ENCODE data around the gene CBLL1.

CBLL1 gene

DNA sequence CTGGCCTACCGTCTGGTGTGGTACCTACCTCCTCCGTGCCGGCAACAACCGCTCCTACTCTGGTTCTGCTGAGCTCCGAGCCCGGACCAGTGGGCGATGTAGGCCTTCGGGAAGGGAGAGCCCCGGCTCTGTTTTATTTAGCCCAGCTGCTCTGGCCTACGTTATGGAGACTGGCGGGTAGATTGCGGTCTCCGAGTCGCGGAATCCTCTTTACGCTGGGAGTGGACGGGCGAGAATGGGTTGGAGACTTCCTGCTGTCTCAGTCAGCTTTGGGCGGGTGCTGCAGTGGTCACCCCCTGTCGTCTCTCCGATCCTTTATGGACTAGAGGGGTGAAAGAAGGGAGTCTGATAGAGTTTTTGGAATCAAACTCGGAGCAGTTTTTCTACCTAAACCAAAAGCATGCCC is 406 bp downstream of the CBLL1 start:
- DNase-seq = no peak

DNA sequence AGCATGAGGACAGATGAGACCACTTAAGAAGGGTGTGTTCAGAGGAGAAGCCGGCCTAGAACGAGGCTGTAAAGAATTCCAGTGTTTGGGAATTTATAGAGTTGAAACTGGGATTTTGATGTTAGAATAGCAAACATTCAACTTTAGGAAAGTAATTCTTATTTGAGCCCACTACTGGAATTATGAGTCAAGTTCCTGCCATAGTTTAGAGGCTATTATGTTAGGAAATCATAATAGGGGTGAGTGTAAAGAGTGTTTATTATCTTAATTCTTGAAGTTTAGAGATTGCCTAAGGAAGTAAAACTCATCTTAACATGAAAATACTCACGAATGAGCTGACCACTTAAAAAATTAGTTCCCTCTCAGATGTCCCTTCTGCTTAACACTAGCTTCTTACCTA is 2.1 kb downstream of the CBLL1 start:
- no peak for DNase-seq

DNA sequence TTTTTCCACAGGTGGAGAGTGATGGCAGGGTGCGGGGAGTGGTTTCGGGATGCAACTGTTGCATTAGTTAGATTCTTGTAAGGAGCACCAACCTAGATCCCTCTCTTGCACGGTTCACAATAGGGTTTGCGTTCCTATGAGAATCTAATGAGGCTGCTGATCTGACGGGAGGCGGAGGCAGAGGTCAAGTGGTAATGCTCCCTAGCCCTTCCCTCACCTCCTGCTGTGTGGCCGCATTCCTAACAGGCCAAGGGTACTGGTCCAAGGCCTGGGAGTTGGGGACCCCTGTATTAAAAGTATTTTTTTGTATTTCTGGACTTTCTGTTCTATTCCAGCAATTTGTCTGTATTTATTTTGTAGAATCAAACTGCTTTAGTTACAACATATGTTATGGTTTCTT is 7.2 kb downstream of the CBLL1 start:
- no peak for DNase-seq

DNA sequence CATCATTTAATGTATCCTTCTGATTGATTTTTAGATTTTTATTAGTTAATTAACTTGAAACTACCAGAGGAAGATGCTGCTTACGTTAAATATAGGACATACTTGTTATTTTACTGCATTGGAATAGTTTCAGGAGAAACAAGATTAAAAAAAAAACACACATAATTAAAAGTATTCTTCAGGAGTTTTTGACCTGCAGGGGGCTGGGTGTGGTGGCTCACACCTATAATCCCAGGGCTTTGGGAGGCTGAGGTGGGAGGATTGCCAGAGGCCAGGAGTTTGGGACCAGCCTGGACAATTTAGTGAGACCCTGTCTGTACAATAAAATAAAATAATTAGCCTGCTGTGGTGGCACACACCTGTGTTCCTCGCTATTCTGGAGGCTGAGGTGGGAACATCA is 10.7 kb downstream of the CBLL1 start:
- no peak for DNase-seq

DNA sequence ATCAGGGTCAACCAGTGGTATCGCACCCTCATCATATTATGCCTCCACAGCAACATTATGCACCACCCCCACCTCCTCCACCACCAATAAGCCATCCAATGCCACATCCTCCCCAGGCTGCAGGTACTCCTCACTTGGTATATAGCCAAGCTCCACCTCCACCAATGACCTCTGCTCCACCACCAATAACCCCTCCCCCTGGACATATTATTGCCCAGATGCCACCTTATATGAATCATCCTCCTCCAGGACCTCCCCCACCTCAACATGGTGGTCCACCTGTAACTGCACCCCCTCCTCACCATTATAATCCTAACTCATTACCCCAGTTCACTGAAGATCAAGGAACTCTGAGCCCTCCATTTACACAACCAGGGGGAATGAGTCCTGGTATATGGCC is 14.7 kb downstream of the CBLL1 start:
- no peak for DNase-seq

DNA sequence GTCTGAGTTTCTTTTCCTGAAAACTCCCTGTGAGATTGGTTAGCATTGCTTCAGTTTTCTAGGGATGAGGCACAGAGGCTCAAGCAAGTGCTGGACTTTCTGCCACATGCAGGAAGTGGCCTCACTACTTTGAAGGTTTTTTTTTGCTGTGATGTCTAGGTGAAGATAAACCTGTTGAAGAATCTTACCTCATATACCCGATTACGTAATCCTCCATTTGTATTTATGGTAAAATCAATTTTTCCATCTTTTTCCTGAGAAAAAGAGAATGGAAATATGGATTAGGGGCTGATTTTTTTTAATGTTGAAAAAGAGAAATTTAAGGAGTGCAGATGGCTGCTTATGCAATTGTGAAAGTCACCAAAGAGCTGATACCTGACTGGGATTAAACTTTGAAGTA is 23.4 kb downstream of the CBLL1 start:
- DNase-seq = no peak

DNA sequence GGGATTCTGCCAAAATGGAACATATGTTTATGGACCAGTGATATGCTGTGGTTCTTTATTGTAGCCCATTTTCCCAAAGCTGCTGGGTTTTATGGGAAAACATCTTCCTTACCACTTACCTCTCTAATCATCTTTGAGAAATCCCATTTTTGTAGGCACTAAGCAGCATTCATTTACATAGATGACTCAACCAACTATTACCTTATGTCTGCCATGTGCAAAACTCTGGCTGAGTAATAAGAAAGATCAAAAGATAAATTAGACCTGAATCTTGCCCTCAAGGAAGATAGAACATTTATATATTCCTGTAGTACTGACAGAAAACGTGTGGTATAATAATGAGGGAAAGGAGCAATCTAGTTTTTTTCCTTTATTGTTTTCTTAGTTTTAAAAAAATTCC is 24.3 kb downstream of the CBLL1 start:
- no peak for DNase-seq

DNA sequence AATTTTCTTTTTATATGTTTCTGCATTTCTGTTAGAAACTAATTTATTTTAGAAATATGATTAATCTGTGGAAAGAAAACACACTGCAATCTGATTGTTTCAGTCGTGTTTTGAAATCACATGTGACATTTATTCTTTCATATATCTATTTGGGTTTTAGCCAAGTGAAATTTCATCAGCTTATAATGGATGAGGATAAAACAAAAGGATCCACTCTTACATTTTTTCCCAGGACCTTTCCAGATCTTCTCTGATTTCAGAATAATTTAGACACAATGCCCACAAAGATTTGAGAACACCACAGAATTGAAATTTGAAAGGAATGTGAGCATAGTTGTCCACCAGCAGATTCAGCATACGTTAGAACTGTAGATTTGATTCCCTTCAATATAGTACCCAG is 29.1 kb downstream of the CBLL1 start:
- no peak for DNase-seq

DNA sequence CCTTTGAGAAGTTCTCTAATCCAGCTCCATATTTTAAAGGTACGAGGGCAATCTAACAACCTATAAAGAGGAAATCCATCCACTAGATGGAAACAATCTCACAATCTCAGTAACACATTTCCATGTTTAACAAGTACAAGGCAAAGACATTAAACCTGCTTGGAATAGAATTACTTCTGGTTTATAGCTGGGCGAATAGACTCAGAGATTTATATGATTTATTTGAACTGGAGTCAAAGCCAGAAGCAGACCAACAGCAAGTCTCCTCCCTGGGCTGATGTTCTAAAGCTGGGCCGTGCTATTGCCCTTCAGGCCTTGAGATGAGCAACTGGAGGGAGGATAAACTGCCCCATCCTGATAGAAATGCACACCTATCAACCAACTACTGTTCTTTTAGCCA is 33.8 kb downstream of the CBLL1 start:
- no peak for DNase-seq

DNA sequence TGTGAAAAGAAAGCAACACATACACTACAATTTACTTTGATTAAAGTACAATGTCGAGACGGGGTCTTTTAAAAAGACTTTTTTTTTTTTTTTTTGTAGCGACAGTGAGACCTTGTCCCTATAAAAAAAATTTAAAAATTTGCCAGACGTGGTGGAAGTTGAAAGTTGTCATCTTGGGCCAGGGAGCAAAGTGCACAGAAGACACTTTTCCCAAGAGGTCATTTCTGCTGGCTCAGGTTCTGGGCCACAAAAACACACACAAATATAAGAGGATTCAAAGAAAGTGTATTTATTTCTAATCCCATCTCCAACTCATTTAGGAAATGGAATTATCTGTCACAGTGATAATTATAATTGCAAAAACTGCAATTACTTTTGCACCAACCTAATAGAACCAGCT is 34.3 kb downstream of the CBLL1 start:
- DNase-seq = no peak

DNA sequence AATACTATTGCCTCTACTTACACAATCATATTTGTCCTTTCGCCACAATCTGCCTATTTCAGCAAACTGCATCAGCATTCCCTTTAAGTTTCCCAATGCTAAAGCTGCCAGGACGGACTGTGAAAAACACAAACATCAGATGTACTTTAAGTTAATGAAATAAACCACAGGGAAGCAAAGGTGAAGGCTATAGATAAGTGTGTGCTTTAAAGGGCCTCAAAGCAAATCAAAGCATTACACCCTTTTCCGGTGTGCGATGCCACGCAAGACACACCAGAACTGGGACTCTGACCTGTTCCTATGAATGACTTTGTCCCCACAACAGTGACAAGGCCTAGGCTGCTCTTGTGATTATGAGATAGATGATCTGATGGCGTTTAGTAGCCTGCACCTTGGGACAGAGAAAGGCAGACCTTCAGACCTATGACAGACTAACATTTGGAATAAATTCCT is 35.7 kb downstream of the CBLL1 start:
- DNase-seq = no peak

DNA sequence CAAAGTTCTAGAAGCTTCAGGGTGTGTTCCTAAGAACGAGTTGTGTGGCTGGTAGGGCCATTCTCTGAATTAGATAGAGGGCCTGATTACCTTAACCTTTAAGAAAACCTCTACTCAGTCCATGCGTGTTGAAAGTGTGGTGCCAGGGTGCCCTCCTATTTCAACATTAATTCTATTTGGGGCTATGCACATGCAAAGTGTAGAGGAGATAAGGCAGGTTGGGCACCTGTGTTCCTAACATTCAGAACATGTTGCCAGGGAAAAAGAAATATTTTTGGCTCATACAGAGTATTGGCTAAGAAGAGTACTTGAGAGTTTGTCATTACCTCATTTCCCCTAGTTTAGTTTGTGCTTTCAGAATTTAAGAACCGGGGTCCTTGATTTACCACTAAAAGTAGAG is 38.4 kb downstream of the CBLL1 start:
- no peak for DNase-seq

DNA sequence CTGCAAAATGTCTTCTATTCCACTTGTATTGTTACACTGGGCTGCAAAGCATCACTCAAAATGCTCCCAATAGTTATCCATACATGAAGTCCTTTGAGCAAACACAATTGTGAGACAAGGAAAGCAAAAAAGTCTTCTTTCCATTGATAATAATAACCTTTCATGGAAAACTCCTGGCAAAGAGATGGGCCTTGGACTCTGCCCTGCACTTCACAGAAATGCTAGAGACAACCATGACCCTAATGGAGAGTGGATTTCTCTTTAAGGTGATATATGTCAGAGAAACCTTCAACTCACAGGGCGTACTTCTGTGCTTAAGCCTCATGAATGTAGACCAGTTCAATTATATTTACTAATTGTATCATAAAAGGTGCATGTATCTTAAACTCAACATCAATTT is 39.7 kb downstream of the CBLL1 start:
- no peak for DNase-seq

DNA sequence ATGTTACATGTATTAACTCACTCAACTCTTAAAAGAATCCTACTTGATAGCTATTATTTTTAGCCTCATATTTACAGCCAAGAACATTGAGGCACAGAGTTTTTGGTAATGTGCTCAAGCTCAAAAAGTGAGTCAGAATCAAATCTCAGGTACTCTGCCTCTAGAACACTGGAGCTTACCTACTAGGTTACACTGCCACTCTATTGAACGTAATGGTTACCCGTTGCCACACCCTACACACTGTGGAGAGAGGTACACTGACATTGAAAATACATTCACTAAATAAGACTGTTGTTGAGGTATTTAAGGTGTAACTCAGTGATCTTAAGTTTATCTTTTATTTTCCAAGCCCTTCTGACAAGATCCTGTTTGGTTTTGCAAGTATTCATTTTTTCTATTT is 41.2 kb downstream of the CBLL1 start:
- DNase-seq = no peak

DNA sequence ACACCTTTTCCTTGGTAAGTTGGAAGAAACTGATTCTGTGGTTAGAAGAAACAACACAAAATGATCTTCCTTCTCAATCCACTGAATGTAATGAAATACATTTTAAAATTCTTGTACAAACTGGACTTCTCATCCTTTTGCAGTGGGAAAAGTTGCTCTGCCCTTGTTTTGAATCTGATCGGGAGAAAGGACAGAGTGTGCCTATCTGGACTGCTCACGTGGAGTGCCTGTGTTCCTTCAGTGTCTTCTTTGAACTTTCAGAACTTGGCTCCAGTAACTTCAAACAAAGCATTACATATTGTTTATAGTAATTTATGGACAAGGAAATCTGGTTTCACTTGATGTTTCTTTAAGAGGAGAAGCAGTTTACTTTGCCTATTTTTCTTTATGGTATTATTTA is 42.0 kb downstream of the CBLL1 start:
- no peak for DNase-seq

DNA sequence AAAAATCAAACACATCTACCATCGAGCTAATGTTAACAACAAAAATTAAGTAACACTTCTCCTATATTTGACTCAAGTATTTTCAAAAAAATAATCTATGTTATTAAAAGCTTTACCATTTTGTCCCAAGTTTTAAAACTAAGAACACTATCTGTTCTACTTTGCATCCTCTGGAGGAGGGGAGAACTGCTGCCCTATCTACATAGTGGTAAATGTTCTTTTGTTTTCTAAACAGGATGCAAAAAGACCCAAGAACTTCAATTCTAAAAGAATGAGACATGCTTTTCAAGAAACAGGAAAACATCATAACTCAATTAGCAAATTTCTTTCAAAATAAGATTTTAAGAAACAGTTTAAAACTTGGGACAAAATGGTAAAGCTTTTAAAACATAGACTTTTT is 44.3 kb downstream of the CBLL1 start:
- no peak for DNase-seq

DNA sequence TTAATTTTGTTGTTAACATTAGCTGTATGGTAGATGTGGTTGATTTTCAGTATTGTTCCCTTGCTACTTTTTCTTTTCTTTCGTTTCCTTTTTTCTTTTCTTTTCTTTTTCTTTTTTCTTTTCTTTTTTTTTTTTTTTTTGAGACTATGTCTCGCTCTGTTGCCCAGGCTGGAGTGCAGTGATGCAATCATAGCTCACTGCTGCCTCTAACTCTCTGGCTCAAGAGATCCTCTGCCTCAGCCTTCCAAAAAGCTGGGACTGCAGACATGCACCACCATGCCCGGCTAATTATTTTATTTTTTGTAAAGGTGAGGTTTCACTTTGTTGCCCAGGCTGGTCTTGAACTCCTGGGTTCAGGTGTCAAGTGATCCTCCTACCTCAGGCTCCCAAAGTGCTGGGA is 44.7 kb downstream of the CBLL1 start:
- DNase-seq = no peak

DNA sequence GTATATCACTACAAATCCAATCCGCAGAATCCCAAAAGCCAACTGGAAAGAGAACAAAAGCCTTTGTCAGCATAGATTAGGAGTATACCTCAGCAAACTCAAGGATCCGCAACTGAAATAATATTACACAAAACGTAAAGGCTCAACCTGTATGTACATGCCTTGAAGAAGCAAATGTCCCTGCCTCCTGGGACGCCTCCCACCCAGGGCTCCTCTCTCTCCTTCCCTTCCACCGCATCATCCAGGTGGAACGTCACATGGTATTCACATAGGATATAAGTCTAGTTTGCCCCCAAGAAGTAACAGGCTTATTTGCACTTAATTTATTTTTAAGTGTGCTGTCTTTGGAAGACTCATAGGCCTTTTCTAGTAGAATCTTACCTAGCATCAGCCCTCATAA is 45.7 kb downstream of the CBLL1 start:
- no peak for DNase-seq

DNA sequence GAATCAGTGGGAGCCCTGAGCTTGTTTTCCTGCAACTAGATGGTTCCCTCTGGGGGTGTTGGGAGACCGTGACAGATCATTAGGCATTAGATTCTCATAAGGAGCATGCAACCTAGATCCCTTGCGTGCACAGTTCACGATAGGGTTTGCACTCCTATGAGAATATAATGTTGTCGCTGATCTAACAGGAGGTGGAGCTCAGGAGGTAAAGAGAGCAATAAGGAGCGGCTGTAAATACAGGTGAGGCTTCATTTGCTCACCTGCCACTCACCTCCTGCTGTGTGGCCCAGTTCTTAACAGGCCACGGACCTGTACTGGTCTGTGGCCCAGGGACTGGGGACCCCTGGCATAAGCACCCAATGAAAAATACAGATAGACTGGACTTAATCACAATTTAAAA is 48.4 kb downstream of the CBLL1 start:
- DNase-seq = no peak

DNA sequence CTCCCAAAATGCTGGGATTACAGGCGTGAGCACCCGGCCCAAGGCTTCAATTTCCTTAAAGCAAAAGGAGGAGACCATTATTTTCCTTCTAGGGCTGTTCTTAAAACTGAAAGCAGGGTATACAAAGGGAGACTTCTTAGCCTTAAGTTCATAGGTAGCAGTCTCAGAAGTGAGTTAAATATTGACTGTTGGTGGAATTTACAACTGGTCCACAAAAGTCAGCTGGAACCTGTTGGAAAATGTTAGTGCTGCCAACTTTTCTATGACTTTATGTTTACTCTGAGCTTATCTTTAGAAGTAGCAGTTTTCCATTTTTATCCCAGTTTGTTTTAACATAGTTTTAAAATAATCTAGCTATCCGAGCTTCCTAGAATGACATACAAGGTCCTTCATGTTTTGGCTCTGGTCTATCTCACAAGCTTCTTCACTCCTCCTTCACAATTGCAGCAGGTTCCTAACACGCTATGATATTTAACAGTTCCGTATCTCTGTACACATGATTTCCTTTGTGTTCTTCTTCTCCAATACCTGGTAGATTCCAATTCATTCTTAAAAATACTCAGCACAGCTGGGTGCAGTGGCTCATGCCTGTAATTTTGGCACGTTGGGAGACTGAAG is 55.8 kb downstream of the CBLL1 start:
- DNase-seq = no peak

DNA sequence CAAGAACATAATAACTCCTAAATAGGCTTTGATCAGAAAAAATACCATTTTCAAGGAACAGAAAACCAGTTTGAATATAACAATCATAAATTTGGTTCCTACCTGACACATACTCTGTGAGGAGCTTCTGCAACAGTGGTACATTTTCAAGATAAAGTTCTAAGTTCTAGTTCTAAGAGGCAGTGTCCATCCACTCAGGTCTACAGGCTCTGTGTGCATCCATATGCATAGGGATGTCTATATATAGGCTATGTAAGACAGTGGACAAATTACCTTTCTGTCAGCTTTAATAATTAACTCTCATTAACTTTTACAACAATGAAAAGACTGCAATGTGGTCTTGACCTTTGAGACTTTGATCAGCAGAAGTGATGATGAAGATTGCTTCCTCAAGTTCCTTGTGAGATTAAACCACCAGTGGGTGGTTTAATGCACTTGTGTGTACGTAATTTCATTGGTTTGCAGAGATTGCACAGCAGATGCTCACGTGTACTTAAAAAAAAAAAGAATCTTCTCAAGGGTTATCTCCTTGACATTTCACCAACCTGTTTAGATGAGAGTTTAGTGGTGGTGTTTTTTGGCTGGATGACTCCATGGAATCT is 59.2 kb downstream of the CBLL1 start, which contains the start of gene SLC26A3:
TSS of gene SLC26A3 (minus strand) at position 215 of the 602 bp plus-strand sequence. CDS start 8,714 bp downstream, outside the sequence.
- no peak for DNase-seq

DNA sequence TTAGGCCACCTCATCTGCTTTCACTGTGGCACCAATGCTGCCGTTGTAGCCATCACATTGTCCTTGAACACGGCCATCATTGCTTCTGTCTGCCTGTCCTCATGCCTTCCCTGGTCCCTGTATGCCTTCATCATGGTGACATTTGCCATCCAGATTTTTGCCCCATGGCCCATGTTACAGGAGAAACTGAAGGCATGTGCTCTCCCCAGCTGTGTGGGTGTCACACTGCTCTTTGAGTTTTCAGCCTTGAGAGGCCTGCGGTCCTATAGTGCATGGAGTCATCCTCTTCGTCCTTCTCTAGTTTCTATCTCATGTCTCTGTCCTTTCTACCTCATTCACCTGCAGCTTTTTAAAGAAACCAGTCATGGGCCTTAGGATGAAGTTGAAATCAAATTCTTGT is 65.2 kb downstream of the CBLL1 start:
- DNase-seq = no peak

DNA sequence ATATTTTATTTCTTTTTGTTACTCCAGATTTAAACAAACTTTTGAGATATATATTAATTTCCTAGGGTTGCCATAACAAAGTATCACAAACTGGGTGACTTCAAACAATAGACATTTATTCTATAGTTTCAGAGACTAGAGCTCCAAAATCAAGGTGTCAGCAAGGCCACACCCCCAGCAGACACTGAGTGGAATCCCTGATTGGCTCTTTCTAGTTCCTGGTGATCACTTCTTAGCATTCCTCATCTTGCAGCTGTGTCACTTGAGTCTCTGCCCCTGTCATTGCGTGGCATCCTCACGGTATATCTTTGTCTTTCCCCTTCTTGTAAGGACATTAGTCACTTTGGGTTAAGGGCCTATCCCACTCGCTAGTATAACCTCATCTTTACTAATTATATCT is 66.7 kb downstream of the CBLL1 start:
- no peak for DNase-seq

All from GDM1 (cell line).